Dedifferentiated amniotic fluid mesenchymal stem cell (primary cell): Measurements from ENCODE around the gene SRRM2.

Experiments used
- DNase-seq: peaks from one replicate; pipeline ENCODE4 v3.0.0-alpha.2; 2016; ENCODE audit errors: extremely low spot score

The SRRM2 gene

DNA sequence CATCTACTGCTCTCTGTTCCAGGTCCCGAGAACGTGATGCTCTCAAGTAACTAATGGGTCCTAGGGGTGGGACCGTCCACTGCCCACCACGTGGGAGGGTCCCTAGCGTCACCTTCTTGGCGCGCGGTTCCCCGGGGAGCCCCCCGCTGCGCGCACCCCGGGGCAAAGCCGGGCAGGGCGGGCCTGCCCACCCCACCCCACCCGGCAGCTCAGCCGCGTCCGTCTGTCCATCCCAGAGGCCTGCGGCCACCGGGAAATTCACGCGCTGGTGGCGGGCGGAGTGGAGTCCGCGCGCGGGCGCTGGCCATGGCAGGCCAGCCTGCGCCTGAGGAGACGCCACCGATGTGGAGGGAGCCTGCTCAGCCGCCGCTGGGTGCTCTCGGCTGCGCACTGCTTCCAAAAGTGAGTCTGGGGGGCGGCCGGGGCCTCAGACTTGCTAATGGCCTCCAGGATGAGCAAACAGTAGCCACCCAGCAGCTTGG lies 46.3 kb downstream of the SRRM2 start:
- DNase-seq: no peak

DNA sequence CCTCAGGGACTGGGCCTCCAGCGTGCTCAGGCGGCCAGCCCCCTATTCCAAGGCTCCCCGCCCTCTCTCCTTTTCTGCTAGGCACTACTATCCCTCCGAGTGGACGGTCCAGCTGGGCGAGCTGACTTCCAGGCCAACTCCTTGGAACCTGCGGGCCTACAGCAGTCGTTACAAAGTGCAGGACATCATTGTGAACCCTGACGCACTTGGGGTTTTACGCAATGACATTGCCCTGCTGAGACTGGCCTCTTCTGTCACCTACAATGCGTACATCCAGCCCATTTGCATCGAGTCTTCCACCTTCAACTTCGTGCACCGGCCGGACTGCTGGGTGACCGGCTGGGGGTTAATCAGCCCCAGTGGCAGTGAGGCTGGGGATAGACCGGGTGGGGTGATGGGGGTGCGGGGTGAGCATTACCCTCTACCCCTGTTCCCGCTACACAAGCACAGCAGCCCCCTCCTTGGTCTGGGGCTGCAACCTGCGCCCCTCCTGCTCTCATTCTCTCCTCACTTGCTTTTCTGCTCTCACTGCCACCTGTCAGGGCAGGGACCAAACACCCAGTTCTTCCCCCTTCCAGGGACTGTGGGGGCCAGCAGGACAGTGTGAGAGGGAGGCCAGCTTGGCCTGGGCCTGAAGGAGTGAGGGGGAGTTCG lies 46.9 kb downstream of the SRRM2 start:
- DNase-seq: no peak

DNA sequence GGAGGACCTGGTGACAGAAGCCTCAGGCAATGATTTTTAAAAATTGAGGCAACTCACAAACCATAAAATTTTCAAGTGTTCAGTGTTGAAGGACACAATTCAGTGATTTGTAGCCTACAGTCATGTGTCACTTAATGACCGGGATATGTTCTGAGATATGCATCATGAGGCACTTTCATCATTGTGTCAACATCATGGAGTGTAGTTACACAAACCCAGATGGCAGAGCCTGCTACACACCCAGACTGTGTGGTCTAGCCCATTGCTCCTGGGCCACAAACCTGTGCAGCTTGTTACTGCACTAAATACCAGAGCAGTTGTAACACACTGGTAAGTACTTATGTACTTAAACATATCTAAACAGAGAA lies 47.4 kb downstream of the SRRM2 start:
- DNase-seq: no peak

DNA sequence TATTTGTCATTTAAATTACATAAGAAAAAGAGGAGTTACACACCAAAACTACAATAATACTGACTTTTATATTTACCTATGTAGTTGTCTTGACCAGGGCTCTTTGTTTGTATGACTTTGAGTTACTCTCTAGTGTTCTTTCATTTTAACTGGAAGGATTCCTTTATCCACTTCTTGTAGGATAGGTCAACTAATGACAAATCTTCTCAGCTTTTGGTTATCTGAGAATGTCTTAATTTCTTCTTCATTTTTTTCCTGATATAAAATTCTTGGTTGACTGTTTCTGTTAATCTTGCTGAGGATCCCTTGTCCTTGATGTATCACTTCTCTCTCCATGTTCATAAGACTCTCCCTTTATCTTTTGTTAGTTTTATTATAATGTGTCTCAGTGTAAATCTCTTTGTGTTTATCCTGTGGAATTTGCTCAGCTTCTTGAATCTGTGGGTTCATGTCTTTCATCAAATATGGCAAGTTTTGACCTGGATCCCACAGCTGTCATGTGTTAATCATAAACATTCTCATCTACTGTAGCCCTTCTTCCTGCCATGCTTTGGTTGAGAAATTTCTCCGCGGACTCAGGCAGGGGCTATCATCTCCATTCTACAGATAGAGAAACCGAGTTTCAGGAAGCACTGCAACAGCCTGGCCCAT lies 51.2 kb downstream of the SRRM2 start:
- no peak for DNase-seq

DNA sequence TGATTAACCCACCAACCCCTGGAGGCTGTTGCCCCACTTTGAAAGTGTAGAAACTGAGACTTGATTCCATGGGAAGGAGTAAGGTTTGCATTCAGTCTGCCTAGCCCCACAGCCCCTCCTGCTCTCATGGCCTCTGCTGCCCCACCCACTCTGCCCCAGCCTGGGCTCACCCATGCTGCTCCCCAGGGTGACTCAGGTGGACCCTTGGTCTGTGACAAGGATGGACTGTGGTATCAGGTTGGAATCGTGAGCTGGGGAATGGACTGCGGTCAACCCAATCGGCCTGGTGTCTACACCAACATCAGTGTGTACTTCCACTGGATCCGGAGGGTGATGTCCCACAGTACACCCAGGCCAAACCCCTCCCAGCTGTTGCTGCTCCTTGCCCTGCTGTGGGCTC lies 52.3 kb downstream of the SRRM2 start:
- no peak for DNase-seq

DNA sequence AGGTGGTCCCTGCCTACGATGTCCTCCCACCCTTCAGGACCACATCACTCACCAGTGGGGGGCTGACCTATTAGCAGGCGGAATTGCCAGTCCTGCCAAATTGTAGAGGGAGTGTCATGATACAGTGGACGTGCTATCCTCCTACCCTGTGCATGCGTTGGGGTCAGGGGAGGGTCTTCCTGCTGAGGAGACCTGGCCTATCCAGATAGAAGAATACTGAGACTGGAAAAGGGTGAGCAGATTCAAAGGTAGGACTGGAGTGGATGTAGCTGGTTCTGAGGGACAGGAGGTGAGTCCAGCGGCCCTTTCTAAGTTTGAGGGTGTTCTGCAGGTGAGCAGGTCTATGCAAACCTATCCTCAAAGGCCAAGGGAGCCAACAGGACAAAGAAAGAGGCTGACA lies 53.8 kb downstream of the SRRM2 start:
- no peak for DNase-seq

DNA sequence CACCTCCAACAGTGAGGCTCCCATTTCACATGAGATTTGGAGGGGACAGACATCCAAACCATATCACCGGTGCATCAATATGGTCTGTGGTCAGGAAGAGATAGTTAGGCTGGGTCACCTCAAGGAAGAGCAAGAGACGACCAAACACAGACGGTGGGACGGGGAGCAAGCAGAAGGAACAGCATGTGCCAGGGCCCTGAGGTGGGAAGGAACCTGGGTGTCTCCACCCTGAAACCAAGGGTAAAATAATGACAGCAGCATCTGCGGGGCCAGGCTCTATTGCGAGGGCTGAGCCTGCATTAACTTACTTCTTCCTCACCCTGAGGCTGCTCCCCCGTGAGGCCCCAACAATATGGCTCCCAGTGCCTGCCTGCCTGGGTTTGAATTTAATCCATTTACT lies 55.7 kb downstream of the SRRM2 start:
- no peak for DNase-seq

DNA sequence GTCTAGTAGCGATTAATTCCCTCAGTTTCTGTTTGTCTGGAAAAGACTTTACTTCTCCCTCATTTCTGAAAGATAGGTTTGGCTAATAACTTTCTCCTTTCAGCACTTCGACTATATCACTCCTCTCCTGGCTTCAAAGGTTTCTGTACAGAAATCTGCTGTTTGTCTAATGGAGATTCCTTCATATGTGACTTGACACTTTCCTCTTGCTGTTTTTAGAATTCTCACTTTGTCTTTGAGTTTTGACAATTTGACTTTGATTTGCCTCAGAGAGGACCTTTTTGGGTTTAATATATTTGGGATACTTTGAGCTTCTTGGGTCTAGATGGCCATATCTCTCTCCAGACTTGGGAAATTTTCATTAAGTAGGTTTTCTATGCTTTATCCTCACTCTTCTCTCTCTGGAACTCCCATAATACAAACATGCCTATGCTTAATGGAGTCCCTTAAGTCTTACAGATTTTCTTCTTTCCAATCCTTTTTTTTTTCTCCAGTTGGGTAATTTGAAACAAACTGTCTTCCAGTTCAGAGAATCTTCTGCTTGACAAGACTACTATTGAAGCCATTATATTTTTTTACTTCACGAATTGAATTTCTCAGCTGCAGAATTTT lies 56.8 kb downstream of the SRRM2 start:
- no peak for DNase-seq

DNA sequence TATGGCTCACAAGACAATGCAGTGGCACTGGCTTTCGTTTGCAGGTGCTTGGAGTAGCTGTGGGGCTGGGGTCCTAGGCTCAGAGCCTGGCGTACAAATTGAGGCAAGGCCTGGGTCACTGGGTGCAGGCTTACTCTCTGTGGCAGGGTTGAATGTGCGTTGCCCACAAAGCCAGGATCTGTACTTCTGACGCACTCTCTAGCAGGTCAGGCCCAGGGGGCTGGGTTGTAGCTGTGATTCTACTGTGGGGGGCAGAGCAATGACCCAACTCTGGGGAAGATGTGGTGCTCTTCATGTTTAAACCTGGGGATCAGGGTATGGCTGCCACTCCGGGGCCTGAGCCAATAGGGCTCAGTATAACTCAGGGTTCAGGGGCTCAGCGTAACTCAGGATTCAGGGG lies 58.2 kb downstream of the SRRM2 start:
- no peak for DNase-seq

DNA sequence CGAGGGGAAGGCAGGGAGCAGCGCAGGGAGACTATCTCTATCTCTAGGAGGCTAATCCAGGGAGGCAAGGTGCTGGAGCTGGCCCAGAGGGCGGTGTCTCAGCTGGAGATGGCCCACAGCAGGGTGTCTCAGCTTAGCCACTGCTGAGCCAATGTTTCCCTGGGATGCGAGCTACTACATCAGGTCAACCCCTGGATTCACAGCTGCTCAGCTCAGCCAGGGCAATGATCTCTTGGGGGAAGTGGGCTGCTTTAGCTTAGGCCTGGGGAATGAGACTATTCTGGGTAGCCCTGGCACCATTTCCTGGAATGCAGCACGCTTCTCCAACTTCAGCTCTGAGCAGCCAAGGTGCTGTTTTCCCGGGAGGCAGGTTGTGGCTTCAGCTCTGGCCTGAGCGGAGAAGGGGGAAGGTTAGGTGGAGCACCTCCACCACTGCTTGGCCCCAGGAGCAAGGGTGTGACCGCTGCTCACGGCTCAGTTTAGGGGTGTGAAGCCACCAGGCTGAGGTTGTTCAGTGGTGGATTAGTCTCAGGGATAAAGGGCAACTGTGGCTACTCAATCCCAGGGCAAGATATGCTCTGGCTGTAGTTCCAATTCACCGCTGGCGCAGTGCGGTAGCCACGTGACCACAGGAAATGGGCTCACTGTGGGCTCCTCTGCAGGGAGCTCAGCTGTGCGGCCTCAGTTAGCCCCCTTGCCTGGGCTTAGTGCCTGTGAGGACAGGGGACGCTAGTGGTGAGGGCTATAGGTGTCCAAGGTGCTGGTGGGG lies 59.4 kb downstream of the SRRM2 start:
- no peak for DNase-seq

DNA sequence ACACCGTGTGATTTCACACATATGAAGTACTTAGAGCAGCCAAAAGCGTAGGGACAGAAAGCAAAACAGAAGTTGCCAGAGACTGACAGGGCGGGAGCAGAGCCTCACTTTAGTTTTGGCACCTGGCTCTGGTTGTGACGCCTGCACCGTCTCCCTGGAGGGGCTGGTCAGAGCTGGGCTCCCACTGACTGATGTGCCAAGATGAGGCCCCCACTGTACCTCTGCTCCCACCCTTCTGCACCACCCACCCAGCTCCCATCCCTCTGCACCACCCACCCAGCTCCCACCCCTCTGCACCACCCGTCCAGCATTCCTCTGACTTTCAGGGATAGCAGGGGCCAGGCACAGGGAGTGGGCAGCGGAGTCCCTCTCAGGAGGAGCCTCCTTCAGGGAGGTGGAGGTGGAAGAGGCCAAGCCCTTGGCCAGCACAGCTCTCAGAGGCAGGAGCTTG lies 61.4 kb downstream of the SRRM2 start:
- no peak for DNase-seq

DNA sequence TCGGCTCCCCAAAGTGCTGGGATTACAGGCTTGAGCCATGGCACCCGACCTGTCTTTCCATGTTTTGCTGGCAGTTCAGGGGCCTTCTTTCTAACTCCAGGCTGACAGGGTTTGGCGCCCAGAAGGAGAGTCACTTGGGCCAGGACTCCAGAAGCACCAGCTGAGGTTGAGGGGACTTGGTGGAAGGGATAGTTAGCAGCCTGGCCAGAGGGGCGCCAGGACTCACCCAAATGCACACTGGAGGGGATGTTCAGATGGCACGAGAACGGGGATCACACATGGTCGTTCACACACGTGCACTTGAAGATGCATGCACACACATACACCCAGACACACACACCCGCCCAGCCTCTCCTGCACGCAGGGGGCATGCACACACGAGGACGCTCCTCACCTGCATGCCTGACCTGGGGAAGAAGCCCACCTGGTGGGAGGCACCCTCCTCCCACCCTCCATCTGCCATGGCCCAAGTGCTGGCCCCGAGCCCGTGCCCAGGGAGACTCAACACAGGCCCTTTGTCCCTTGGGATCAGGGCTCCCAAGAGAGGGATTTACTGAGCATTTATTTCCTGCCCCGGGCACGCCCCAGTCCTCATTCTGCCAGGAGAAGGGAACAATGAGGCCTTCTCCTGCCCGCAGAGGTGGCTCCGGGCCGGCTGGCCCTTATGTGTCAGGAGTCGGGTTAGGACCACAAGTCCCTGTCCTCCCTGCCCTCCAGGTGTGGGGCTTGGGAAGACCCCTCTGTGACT lies 62.3 kb downstream of the SRRM2 start:
- DNase-seq: no peak

DNA sequence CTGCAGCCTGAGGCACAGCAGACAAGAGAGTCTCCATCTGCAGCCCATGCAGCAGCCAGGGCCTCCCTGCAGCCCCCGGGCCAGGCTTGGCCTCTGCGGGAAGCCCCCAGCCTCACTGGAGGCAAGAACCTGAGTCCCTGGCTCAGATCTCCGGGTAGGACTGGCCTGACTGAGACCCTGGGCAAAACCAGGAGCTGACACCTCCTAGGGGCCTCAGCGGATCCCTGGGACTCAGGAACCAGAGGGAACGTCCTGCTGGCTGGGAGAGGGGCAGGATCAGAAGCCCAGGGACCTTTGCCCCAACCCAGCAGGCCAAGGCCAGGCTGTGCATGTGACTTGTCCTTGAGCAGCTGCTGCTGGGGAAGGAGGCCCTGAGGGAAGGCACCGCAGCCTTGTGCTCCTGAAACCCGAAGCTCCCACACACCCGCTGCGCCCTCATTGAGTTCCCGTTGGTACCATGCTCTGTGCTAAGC lies 62.9 kb downstream of the SRRM2 start:
- DNase-seq: no peak

DNA sequence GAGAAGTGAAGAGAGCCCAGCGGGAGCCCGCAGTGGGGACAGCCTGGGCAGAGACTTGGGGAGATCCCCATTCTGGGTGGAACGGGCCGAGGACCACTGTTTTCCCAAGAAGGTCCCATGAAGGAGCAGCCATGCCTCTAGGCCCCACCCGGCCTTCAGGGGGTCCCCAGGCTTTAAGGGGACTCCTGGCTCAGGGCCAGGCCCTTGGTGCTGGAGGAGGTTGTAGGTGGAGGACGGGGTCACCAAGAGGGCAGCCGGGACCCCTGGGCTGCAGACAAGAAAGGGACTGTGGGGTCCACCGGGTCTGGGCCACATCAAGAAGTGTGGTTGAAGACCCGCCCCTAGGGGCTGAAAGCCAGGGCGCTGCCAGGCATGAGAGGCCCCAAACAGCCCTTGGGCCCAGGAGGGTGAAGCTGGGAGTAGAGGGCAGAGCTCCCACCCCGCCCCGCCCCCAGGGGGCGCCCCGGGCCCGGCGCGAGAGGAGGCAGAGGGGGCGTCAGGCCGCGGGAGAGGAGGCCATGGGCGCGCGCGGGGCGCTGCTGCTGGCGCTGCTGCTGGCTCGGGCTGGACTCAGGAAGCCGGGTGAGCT lies 64.4 kb downstream of the SRRM2 start, which contains the start of gene PRSS21:
Gene PRSS21 (plus strand): TSS at position 487 of the 589 bp plus-strand sequence. CDS start 32 bp downstream, at position 519.
- no peak for DNase-seq

DNA sequence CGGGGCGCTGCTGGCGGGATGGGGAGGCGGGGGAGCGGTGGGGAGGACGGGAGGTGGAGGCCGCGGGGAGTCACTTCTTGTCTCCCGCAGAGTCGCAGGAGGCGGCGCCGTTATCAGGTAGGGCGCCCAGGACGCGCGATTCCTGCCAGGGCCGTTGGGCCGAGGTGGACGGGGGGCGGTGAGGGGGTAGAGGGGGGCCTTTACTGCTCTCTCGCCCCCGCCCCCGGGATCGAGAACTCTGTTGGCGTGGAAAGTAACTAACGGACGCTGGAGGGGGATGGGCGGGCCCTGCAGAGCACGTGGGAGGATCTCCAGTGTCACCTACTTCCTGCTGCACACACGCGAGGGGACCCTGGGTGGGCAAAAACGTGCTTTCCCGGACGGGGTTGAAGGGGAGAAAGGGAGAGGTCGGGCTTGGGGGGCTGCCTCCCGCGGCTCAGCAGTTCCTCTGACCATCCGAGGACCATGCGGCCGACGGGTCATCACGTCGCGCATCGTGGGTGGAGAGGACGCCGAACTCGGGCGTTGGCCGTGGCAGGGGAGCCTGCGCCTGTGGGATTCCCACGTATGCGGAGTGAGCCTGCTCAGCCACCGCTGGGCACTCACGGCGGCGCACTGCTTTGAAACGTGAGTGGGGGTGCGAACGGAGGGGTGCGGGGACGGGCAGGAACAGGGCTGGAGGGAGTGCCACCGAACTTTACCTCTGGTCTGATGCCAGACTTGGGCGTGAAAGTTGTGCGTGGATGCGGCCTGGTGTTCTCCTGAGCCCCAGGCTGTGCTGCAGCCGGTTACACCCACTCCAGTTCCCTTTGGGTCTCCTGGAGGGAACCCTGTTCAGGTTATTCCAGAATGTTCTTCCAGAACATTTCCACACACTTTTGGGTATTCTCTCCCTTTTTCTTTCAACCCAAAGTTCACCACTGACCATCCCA lies 65.2 kb downstream of the SRRM2 start:
- no peak for DNase-seq

DNA sequence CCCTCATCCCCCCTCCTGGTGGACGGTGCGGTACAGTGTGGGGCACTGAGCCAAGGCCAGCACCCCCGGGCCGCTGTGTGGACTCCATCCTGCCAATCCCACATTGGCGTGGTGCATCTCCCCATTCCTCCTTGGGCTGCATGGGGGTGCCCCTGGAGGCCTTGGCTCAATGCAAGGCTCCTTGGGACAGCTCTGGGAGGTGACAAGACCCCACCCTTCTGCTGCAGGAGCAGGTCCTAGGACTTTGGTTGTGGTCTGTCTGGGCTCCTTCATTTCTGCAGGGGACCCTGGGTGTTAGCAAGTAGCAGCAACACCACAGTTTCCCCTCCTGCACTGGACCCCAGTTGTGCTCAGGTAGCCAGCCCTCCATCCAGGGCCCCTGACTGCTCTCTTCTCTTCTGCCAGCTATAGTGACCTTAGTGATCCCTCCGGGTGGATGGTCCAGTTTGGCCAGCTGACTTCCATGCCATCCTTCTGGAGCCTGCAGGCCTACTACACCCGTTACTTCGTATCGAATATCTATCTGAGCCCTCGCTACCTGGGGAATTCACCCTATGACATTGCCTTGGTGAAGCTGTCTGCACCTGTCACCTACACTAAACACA lies 65.9 kb downstream of the SRRM2 start:
- no peak for DNase-seq

DNA sequence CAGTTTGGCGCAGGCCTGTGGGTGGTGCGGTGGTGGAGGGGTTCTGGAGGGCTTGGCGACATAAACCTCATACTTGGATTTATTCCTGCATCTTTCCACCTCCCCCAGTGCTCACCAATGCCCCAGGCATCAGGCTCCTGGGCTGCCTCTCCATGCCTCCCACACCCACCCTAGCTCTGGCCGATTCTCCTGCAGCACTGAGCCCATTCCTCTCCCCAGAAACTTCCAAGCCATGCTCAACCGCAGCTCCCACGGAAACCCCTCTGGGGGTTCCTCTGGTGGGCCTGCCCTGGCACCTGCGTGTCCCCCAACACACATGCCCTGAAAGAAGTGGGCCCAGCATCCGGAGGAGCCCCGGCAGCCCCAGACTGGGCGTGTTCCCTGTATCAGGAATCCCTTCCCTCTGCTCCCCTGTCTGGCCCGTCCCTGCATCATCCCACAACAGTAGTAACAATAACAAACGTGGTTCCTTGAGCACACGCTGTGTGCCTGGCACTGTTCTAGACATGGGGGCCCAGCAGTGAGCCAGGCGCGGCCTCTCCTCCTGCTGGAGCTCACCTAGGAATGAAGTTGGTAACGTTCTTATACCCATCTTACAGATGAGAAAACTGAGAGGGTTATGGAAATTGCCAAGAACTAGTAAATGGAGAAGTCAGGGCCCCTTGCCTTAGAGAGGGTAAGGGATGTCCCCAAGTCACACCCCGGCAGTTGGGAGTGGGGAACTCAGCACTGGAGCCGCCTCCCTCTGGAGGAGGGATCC lies 66.9 kb downstream of the SRRM2 start:
- DNase-seq: no peak

DNA sequence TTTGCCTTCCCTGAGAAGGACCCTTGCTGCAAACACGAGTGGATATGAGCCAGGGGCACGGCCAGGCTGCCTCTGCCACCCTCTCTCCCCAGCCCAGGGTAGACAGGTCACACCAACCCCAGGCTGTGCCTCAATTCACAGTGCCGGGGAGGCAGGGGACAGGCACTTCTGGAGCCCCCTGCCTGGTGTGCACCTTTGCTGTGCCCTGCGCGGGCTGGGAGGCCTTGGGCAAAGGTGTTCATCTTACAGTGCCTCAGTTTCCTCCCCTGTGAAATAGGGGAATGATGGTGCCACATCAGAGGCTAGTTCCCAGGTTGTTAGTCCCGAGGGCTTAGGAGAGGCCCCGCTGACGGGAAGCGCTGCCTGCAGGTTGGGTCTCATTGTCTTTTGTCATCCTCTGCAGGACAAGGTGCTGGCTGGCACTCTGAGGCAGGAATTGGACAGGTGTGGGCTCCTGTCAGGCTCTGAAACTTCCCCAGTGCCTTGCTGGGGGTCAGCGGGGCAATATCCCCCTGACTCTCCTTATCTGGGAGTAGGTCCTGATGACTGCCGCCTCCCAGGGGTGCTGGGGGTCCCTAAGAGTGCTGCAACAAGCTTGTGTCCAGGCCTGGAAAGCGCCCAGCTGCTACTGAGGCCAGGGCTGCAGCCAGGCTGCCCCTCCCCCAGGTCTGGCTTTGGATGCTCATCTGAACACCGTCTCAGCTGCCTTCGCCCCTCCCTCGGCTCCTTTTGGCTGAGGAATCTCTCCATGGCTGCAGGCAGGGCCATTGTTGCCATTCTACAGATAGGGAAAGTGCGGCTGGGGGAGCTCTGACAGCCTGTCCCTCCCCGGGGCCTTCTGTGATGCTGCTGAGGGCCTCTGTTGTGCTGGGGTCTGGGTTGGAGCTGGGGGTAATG lies 67.7 kb downstream of the SRRM2 start:
- DNase-seq: no peak
